Tibial artery (tissue), 4 donors: Measurements from ENCODE around the gene TMPRSS6.
"Not testable (repeated sequence)": the region's sequence is repeated elsewhere in the genome, so short reads cannot be mapped to it uniquely, and the experiment has no call there.

ENCODE experiments used
- DNase-seq, 2 donors: peaks; one replicate each; pipeline ENCODE4 v3.0.0-alpha.2; 2019
- H3K27ac ChIP-seq, 2 donors: fragments of 200-600 bp; sonication (generic) in 1 of 2; 1 replicate in 1 of 2; 2 replicates in 1 of 2; pipeline ENCODE4 v1.5.1; 2018 to 2019; ENCODE audit warnings: mild to moderate bottlenecking in 1 of 2
- H3K27me3 ChIP-seq, 2 donors: fragments of 200-600 bp; sonication (generic) in 1 of 2; one replicate each; pipeline versions ENCODE4 v1.5.1 to v1.6.0; 2016 to 2019
- H3K36me3 ChIP-seq, 3 donors: fragments of 200-600 bp; sonication (generic) in 2 of 3; one replicate each; pipeline ENCODE4 v1.5.1; 2016 to 2019; ENCODE audit warnings: mild to moderate bottlenecking in 2 of 3
- H3K4me1 ChIP-seq, 4 donors: fragments of 200-600 bp; sonication (generic) in 2 of 4; 1 replicate in 3 of 4; 2 replicates in 1 of 4; pipeline ENCODE4 v1.5.1; 2016 to 2019
- H3K4me3 ChIP-seq, 2 donors: fragments of 200-600 bp; sonication (generic) in 1 of 2; 1 replicate in 1 of 2; 2 replicates in 1 of 2; pipeline ENCODE4 v1.5.1; 2018 to 2019; ENCODE audit warnings: mild to moderate bottlenecking in 2 of 2
- H3K9me3 ChIP-seq, 3 donors: fragments of 200-600 bp; sonication (generic) in 1 of 3; one replicate each; pipeline ENCODE4 v1.5.1; 2016 to 2019
- intact Hi-C: fragments of 100-400 bp; cut with DNase I; formaldehyde crosslinking; loops from one replicate; pipeline ENCODE4 v1.15.0; 2023; ENCODE audit warnings: low total_unique reads
- TF ChIP-seq, protein P1 (sequence below), 2 experiments: fragments of 200-600 bp in 1 of 2; fragments of 450-650 bp in 1 of 2; IDR thresholded peaks; one replicate each; pipeline ENCODE4 v1.5.1; 2017 to 2019; ENCODE audit warnings: antibody characterized with exemption in 2 of 2, mild to moderate bottlenecking in 1 of 2, moderate library complexity in 1 of 2

TMPRSS6 gene

DNA sequence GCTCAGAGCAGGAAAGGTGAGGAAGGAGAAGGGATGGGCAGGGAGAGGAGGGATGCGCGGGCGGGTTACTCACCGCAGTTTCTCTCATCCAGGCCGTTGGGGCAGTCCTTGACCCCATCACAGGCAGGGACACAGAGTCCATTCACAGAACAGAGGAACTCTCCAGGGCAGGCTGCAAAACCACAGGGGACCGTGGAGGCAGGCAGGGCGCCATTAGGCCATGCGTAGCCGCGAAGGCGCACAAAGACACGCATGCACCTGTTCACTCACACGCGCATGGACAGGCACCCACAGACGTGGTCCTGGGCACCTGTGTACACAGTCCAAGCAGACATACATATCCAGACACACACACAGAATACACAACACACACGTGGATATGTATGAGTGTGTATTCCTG lies 35.0 kb downstream of the TMPRSS6 start:
- Histone ChIP-seq H3K36me3 (no peaks in the 10 kb centered on the region), H3K9me3 (no peaks in the 10 kb centered on the region), H3K27me3 (peaks cover 0 to 57% of the 10 kb centered on the region in 2 donors), H3K4me1 (no peaks in the 10 kb centered on the region), H3K27ac (no peak overlapping the region), H3K4me3 (no peak overlapping the region)
- TF ChIP-seq, protein P1, sequence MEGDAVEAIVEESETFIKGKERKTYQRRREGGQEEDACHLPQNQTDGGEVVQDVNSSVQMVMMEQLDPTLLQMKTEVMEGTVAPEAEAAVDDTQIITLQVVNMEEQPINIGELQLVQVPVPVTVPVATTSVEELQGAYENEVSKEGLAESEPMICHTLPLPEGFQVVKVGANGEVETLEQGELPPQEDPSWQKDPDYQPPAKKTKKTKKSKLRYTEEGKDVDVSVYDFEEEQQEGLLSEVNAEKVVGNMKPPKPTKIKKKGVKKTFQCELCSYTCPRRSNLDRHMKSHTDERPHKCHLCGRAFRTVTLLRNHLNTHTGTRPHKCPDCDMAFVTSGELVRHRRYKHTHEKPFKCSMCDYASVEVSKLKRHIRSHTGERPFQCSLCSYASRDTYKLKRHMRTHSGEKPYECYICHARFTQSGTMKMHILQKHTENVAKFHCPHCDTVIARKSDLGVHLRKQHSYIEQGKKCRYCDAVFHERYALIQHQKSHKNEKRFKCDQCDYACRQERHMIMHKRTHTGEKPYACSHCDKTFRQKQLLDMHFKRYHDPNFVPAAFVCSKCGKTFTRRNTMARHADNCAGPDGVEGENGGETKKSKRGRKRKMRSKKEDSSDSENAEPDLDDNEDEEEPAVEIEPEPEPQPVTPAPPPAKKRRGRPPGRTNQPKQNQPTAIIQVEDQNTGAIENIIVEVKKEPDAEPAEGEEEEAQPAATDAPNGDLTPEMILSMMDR (IDR thresholded peaks at IDR 0.05): no peak
- no peak for DNase-seq
- intact Hi-C loops: no loop called here

DNA sequence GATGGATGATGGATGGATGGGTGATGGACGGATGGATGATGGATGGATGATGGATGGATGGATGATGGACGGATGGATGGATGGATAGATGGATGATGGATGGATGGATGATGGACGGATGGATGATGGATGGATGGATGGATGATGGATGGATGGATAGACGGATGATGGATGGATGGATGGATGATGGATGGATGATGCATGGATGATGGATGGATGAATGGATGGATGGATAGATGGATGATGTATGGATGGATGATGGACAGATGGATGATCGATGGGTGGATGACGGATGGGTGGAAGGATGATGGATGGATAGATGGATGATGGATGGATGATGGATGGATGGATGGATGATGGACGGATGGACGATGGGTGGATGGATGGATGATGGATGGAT lies 36.8 kb downstream of the TMPRSS6 start:
- no peaks in the 10 kb centered on the region for H3K4me1 ChIP-seq
- TF ChIP-seq, protein P1 (IDR thresholded peaks at IDR 0.05): no peak
- intact Hi-C loops: no loop called here
- no peak overlapping the region for H3K4me3 ChIP-seq
- peaks cover 0 to 63% of the 10 kb centered on the region in 2 donors for H3K27me3 ChIP-seq
- H3K36me3 ChIP-seq: no peaks in the 10 kb centered on the region
- no peak for DNase-seq
- H3K27ac ChIP-seq: no peak overlapping the region
- H3K9me3 ChIP-seq: no peaks in the 10 kb centered on the region

DNA sequence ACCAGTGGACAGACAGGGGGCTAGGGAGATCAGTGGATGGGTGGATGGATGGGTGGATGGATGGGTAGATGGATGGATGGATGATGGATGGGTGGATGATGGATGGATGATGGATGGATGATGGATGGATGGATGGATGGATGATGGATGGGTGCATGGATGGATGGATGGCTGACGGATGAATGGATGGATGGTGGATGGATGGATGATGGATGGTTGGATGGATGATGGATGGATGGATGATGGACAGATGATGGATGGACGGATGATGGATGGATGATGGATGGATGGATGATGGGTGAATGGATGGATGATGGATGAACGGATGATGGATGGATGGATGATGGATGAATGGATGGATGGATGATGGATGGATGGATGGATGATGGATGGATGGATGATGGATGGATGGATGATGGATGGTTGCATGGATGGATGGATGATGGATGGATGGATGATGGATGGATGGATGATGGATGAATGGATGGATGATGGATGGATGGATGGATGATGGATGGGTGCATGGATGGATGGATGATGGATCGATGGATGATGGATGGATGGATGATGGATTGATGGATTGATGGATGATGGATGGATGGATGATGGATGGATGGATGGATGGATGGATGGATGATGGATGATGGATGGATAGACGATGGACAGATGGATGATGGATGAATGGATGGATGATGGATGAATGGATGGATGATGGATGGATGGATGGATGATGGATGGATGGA lies 37.5 kb downstream of the TMPRSS6 start:
- H3K36me3 ChIP-seq, intact Hi-C loops: not testable (repeated sequence)
- H3K27me3 ChIP-seq: peaks cover 0 to 67% of the 10 kb centered on the region in 2 donors

DNA sequence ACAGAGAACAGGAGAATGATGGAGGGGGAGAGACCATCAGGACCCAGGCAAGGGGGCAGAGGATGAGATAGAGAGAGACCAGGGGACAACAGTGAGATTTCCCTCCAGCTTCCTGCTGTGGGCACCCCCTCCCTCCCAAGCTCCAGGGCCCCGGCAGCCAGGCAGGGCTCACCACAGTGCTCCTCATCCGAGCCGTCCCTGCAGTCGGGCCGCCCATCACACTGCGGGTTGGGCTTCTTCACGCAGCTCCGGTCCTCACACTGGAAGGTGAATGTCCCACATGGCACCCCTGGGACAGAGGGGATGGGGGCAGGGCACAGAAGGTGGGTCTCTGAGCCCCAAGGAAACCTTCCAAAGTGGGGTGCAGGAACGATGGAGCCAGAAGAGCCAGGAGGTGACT lies 38.8 kb downstream of the TMPRSS6 start:
- Histone ChIP-seq H3K4me1 (no peaks in the 10 kb centered on the region), H3K27ac (no peak overlapping the region), H3K27me3 (peaks cover 0 to 60% of the 10 kb centered on the region in 2 donors), H3K4me3 (no peak overlapping the region), H3K9me3 (no peaks in the 10 kb centered on the region), H3K36me3 (no peaks in the 10 kb centered on the region)
- TF ChIP-seq, protein P1 (IDR thresholded peaks at IDR 0.05): no peak
- intact Hi-C loops: no loop called here
- no peak for DNase-seq

More for the DNA sequence above, 37.5 kb downstream of the TMPRSS6 start:
- H3K27ac ChIP-seq, H3K4me3 ChIP-seq, H3K4me1 ChIP-seq, H3K9me3 ChIP-seq, DNase-seq: not testable (repeated sequence)

DNA sequence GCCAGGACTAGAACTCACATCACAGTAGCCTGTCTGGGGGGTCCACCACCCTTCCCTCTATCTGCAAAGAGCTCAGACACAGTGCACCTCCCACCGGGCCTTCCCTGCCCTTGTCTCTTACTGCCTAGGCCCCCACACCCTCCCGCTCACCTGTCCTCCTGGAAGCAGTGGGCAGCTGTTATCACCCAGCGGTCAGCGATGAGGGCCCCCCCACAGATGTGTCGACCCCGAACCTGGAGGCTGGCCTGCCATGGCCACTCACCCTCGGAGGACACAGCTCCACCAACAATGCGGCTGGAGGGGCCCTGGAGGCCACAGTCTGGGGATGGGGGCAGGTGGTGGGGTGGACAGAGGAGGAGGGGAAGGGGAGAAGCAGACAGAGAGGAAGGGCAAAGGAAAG lies 39.2 kb downstream of the TMPRSS6 start:
- peaks cover 0 to 57% of the 10 kb centered on the region in 2 donors for H3K27me3 ChIP-seq
- no peak overlapping the region for H3K27ac ChIP-seq
- H3K36me3 ChIP-seq: no peaks in the 10 kb centered on the region
- no peak overlapping the region for H3K4me3 ChIP-seq
- DNase-seq: no peak
- H3K9me3 ChIP-seq: no peaks in the 10 kb centered on the region
- no peaks in the 10 kb centered on the region for H3K4me1 ChIP-seq
- TF ChIP-seq, protein P1 (IDR thresholded peaks at IDR 0.05): no peak
- intact Hi-C loops: no loop called here

DNA sequence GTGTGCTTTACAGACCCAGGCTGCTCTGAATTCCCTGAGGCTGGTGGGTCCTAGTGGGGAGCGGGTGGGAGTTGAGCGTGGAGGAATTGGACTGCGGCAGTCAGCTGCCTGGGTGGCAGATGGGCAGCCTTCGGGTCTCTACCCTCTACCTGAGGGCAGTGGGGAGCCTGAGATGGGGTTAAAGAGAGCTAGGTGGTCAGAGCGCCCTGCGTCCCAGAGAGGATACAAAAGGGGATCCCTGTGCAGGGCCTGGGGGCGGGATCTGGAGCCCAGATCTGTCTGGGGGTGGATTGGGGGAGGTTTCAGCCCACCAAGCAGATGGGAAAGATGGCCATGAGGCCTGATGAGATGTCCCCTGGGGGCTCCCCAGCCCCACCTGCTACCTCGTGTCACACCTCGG lies 39.8 kb downstream of the TMPRSS6 start:
- intact Hi-C loops: no loop called here
- DNase-seq: no peak
- peaks cover 0 to 54% of the 10 kb centered on the region in 2 donors for H3K27me3 ChIP-seq
- TF ChIP-seq, protein P1 (IDR thresholded peaks at IDR 0.05): no peak
- H3K36me3 ChIP-seq: no peaks in the 10 kb centered on the region
- H3K4me3 ChIP-seq: no peak overlapping the region
- H3K4me1 ChIP-seq: no peaks in the 10 kb centered on the region
- no peaks in the 10 kb centered on the region for H3K9me3 ChIP-seq
- no peak overlapping the region for H3K27ac ChIP-seq
